Measurements from ENCODE around the gene C5orf52.
"Not testable (repeated sequence)": the region's sequence is repeated elsewhere in the genome, so short reads cannot be mapped to it uniquely, and the experiment has no call there.

C5orf52 gene

DNA sequence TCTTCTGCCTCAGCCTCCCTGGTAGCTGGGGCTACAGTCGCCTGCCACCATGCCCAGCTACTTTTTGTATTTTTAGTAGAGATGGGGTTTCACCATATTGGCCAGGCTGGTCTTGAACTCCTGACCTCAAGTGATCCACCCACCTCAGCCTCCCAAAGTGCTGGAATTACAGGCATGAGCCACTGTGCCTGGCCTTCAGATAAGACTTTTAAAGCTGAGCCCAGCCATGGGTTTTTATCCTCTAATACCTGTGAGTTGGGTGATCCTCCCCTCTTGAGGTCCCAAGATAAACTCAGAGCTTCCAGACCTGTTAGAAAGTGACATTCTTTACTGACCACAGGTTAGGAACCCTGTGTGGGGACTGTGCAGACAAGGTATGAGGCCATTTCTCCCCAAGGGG lies 56.5 kb downstream of the C5orf52 start:
- not testable (repeated sequence) for DNase-seq
